ENCODE data around the gene KDM4C. TPM values are rescaled to one million over a fixed set of nuclear protein-coding genes. Genes with fewer than 3 reads are reported as not detected.

The KDM4C gene
- total RNA-seq, 4 donors from 2014 or later, result 32.3 to 41.4 (median 35.3) TPM

- no peak overlapping the region for H3K4me3 ChIP-seq (ENCODE audit: low read depth, poor library complexity, severe bottlenecking)
- DNase-seq (ENCODE audit: low spot score in 2 of 2), result no peak
- TF ChIP-seq CTCF (IDR thresholded peaks at IDR 0.05), result no peak
- TF ChIP-seq POLR2A (IDR thresholded peaks at IDR 0.05), result no peak
- intact Hi-C loops (cut with DNase I; ENCODE audit: low total_unique reads), result no loop called here
- WGBS, 2 donors, result 77 to 85% methylated on average over 5 of the region's 5 CpGs
These were observed 379.8 kb downstream of the KDM4C start for GRCh38 chr9:7137571-7137970.

GRCh38 chr9:7139886-7140285 is 382.1 kb downstream of the KDM4C start:
- TF ChIP-seq CTCF (IDR thresholded peaks at IDR 0.05), result no peak
- no peak for DNase-seq (ENCODE audit: low spot score in 2 of 2)
- intact Hi-C loops (cut with DNase I; ENCODE audit: low total_unique reads), result no loop called here
- 89 to 96% methylated on average over 4 of the region's 4 CpGs for WGBS, 2 donors
- no peak overlapping the region for H3K4me3 ChIP-seq (ENCODE audit: low read depth, poor library complexity, severe bottlenecking)

- 91 to 97% methylated on average over 2 of the region's 2 CpGs for WGBS, 2 donors
- no peak for DNase-seq (ENCODE audit: low spot score in 2 of 2)
- TF ChIP-seq POLR2A (IDR thresholded peaks at IDR 0.05) (no peak), CTCF (IDR thresholded peaks at IDR 0.05) (no peak)
- no peak overlapping the region for H3K4me3 ChIP-seq (ENCODE audit: low read depth, poor library complexity, severe bottlenecking)
- intact Hi-C loops (cut with DNase I; ENCODE audit: low total_unique reads), result no loop called here
These were observed 382.6 kb downstream of the KDM4C start for GRCh38 chr9:7140401-7140800.

- 92 to 98% methylated on average over 2 of the region's 2 CpGs for WGBS, 2 donors
- H3K4me3 ChIP-seq (ENCODE audit: low read depth, poor library complexity, severe bottlenecking), result no peak overlapping the region
- intact Hi-C loops (cut with DNase I; ENCODE audit: low total_unique reads), result no loop called here
- TF ChIP-seq CTCF (IDR thresholded peaks at IDR 0.05) (no peak), POLR2A (IDR thresholded peaks at IDR 0.05) (no peak)
- DNase-seq (ENCODE audit: low spot score in 2 of 2), result no peak
These were observed 385.9 kb downstream of the KDM4C start for GRCh38 chr9:7143645-7144200.

GRCh38 chr9:7144265-7145046 is 386.7 kb downstream of the KDM4C start:
- WGBS, 2 donors, result 95 to 98% methylated on average over 10 of the region's 10 CpGs
- H3K4me3 ChIP-seq (ENCODE audit: low read depth, poor library complexity, severe bottlenecking), result no peak overlapping the region
- intact Hi-C loops (cut with DNase I; ENCODE audit: low total_unique reads), result no loop called here
- no peak for TF ChIP-seq POLR2A (IDR thresholded peaks at IDR 0.05)
- TF ChIP-seq CTCF (IDR thresholded peaks at IDR 0.05), result no peak
- DNase-seq (ENCODE audit: low spot score in 2 of 2), result no peak
